ENCODE data around the gene RASL12. TPM values are rescaled to one million over a fixed set of nuclear protein-coding genes. Genes with fewer than 3 reads are reported as not detected.
A peak's percentile ranks its signal among the peaks of the same experiment; 100 is the strongest.

Gene RASL12
- total and polyA plus RNA-seq, 2 of the 8 experiments (the other 6 are each of a cell fraction or from before 2014, with no cell fraction given), result 9.5 to 10.3 TPM

DNA sequence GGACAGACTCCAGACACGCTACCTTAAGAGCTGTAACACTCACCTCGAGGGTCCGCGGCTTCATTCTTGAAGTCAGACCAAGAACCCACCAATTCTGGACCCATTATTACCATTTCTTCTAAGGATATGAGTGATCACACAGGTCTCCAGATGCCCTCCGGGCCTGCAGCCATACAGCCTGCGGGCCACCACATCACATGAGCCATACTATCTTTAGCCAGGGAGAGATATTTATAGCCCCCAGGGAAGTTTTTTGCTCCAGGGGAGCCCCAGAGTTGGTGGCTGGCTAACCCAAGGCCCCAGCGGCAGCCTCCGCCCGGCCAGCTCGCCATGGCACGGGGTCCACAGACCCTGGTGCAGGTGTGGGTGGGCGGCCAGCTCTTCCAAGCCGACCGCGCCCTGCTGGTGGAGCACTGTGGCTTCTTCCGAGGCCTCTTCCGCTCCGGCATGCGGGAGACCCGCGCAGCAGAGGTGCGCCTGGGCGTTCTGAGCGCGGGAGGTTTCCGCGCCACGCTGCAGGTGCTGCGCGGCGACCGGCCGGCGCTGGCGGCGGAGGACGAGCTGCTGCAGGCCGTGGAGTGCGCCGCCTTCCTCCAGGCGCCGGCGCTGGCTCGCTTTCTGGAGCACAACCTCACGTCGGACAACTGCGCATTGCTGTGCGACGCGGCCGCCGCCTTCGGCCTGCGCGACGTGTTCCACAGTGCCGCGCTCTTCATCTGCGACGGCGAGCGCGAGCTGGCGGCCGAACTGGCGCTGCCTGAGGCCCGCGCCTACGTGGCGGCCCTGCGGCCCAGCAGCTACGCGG, 8.9 kb upstream of the RASL12 start, which contains the start of gene KBTBD13:
KBTBD13 (plus strand) TSS at position 261 of the 805 bp plus-strand sequence; CDS start at position 331, 70 bp downstream.
- H3K4ac ChIP-seq (replicated peaks; ENCODE audit: insufficient read length, low read depth, low read length), result no peak within 1 kb of the TSS
- H3K9ac ChIP-seq (replicated peaks in 1 of 4; ENCODE audit: extremely low read depth in 1 of 4, low read depth in 3 of 4, low read length in 3 of 4), result no peak within 1 kb of the TSS
- 93% methylated on average over 52 of the region's 73 CpGs; no CpG with 5 or more reads in 1 of the 2 experiments for WGBS, 2 experiments (ENCODE audit: extremely low coverage in 1 of 2, insufficient coverage in 1 of 2, insufficient read length in 1 of 2, insufficient replicate concordance in 2 of 2, low coverage in 1 of 2, low lambda C conversion rate in 2 of 2, missing lambda C conversion rate in 1 of 2)
- H3K23ac ChIP-seq (ENCODE audit: insufficient read length), result no peak within 1 kb of the TSS
- TF ChIP-seq, protein P1, sequence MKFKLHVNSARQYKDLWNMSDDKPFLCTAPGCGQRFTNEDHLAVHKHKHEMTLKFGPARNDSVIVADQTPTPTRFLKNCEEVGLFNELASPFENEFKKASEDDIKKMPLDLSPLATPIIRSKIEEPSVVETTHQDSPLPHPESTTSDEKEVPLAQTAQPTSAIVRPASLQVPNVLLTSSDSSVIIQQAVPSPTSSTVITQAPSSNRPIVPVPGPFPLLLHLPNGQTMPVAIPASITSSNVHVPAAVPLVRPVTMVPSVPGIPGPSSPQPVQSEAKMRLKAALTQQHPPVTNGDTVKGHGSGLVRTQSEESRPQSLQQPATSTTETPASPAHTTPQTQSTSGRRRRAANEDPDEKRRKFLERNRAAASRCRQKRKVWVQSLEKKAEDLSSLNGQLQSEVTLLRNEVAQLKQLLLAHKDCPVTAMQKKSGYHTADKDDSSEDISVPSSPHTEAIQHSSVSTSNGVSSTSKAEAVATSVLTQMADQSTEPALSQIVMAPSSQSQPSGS (IDR thresholded peaks at IDR 0.05; ENCODE audit: low read length), result no peak
- TF ChIP-seq PHF8 (conservative IDR thresholded peaks at IDR 0.05; ENCODE audit: low read depth, low read length) (no peak), CHD2 (IDR thresholded peaks at IDR 0.05; ENCODE audit: low read length) (no peak), POLR2A (IDR thresholded peaks at IDR 0.05; ENCODE audit: control extremely low read depth in 1 of 2, low read depth in 2 of 2, low read length in 2 of 2) (no peak), GABPA (IDR thresholded peaks at IDR 0.05; ENCODE audit: borderline replicate concordance, insufficient read depth, low read length) (no peak), ASH2L (IDR thresholded peaks at IDR 0.05; ENCODE audit: low read length) (no peak), KDM1A (IDR thresholded peaks at IDR 0.05; ENCODE audit: borderline replicate concordance, low read length) (no peak)
- POLR2A ChIA-PET (ENCODE audit: partially characterized antibody), result interaction anchor here (0.5 to 14.5 kb wide), 6 partner anchors 8 to 411 kb away, joined by 3 to 93 read pairs (median 4); partner anchors contain the start of genes RASL12 and RNU5B-1
- peaks cover 3% of the 10 kb centered on the region in 2 experiments; a peak in 2 of 4 replicates for H3K9me3 ChIP-seq (ENCODE audit: insufficient read depth in 2 of 2, low read depth in 1 of 2, low read length in 1 of 2)
- no peak within 1 kb of the TSS for H4K5ac ChIP-seq (ENCODE audit: insufficient read length, low read depth, low read length)
- no peak within 1 kb of the TSS for H2AFZ ChIP-seq (ENCODE audit: low read length)
- H2BK120ac ChIP-seq (replicated peaks; ENCODE audit: low read depth, low read length), result no peak within 1 kb of the TSS
- no peak within 1 kb of the TSS for H2BK20ac ChIP-seq (ENCODE audit: low read length)
- no peak within 1 kb of the TSS for H3K27ac ChIP-seq (ENCODE audit: low read depth, low read length)
- no peak within 1 kb of the TSS for H2AK5ac ChIP-seq (ENCODE audit: low read depth, low read length)
- H4K20me1 ChIP-seq (replicated peaks in 1 of 2; ENCODE audit: control insufficient read depth in 1 of 2, insufficient read depth in 2 of 2, low read length in 2 of 2), result no peaks in the 10 kb centered on the region
- peaks cover 0 to 3% (median 1%) of the 10 kb centered on the region in 4 experiments; a peak in 6 of 7 replicates for H3K4me1 ChIP-seq (replicated peaks in 1 of 4; ENCODE audit: control insufficient read depth in 3 of 4, insufficient read depth in 4 of 4, low read length in 3 of 4)
- CTCF ChIA-PET (ENCODE audit: partially characterized antibody), result interaction anchor here (0.5 to 32.9 kb wide), 11 partner anchors 8 to 84 kb away, joined by 3 to 1213 read pairs (median 11); partner anchors contain the start of genes RASL12 and SLC51B
- H4K91ac ChIP-seq (replicated peaks; ENCODE audit: insufficient read length, low read length), result peak within 1 kb of the TSS; percentile 34
- no peak for DNase-seq (ENCODE audit: low read depth in 1 of 2, low spot score in 2 of 2)
- peak within 1 kb of the TSS; percentile 79; the same call in 1 of the 2 replicates for H4K8ac ChIP-seq (ENCODE audit: extremely low read depth, insufficient read depth, low read length)
- H3K56ac ChIP-seq (replicated peaks; ENCODE audit: insufficient read length, low read depth, low read length), result no peak within 1 kb of the TSS
- H3K14ac ChIP-seq (ENCODE audit: insufficient read length), result no peak within 1 kb of the TSS
- H3K79me2 ChIP-seq (ENCODE audit: control insufficient read depth in 1 of 2, insufficient read depth in 2 of 2, low read length in 2 of 2), result no peaks in the 10 kb centered on the region; a peak in 1 of 4 replicates
- no peak within 1 kb of the TSS for H2BK5ac ChIP-seq (ENCODE audit: low read depth, low read length)
- H3K27me3 ChIP-seq (replicated peaks in 1 of 4; ENCODE audit: control insufficient read depth in 3 of 4, extremely low read depth in 1 of 4, insufficient read depth in 3 of 4, low read length in 3 of 4), result peaks cover 0 to 9% (median 4%) of the 10 kb centered on the region in 4 experiments; a peak in 4 of 7 replicates
- peak within 1 kb of the TSS; percentile 80; the same call in 1 of the 2 replicates for H2BK12ac ChIP-seq (ENCODE audit: low read depth, low read length)
- no peak within 1 kb of the TSS for H3K4me2 ChIP-seq (ENCODE audit: insufficient read depth in 1 of 2, low read depth in 2 of 2, low read length in 2 of 2)
- H3K79me1 ChIP-seq (ENCODE audit: low read depth, low read length), result no peaks in the 10 kb centered on the region
- H3K23me2 ChIP-seq (ENCODE audit: low read depth, low read length), result no peaks in the 10 kb centered on the region
- peak within 1 kb of the TSS; percentile 60; the same call in 1 of the 2 replicates for H3K18ac ChIP-seq (ENCODE audit: extremely low read depth, low read length)
- H3K4me3 ChIP-seq (ENCODE audit: extremely low read depth in 1 of 4, insufficient read depth in 2 of 4, low read depth in 3 of 4, low read length in 4 of 4), result no peak within 1 kb of the TSS
- peak within 1 kb of the TSS; percentile 46; the same call in 1 of the 2 replicates for H2BK15ac ChIP-seq (ENCODE audit: low read length)
- no peaks in the 10 kb centered on the region for H3K36me3 ChIP-seq (ENCODE audit: control insufficient read depth in 2 of 4, insufficient read depth in 4 of 4, low read length in 3 of 4)
- no peak for FAIRE-seq
